Endothelial cell of umbilical vein (primary cell): ENCODE results near the gene L1CAM. TPM values are rescaled to one million over a fixed set of nuclear protein-coding genes. Genes with fewer than 3 reads are reported as not detected.

Experiments used
- BruUV-seq: library from RNA; stranded (reverse); fragments of 400-500 nt; replicated peaks from 2 replicates; lab custom pipeline; 2021; lab: Mats Ljungman, UMichigan
- CTCF ChIA-PET: fragments of 300-600, 350-600 bp; sonication (Branson Sonifier 250); formaldehyde crosslinking; loops from one replicate; lab custom pipeline; 2021; ENCODE audit warnings: antibody characterized with exemption, inconsistent platforms; lab: Charles Lee
- POLR2A ChIA-PET: fragments of 300-600, 350-600 bp; sonication (Branson Sonifier 250); formaldehyde crosslinking; loops from one replicate; lab custom pipeline; 2021; ENCODE audit warnings: antibody characterized with exemption, inconsistent platforms; lab: Charles Lee
- DNase-seq: peaks from one replicate; pipeline ENCODE4 v3.0.0-alpha.2; 2011; ENCODE audit warnings: low read depth, low spot score
- FAIRE-seq: peaks from 2 replicates; lab custom pipeline; 2011; peaks lifted over from hg19 to GRCh38; lab: Jason Lieb, UNC
- H2AFZ ChIP-seq: 2 replicates; pipeline ENCODE4 v1.6.0; 2012; ENCODE audit warnings: low read depth, low read length, control low read depth, inconsistent platforms
- H3K27ac ChIP-seq: 2 replicates; pipeline ENCODE4 v1.5.1; 2011; ENCODE audit warnings: low read depth, mild to moderate bottlenecking, control low read depth, low read length, moderate library complexity; ENCODE audit not compliant: insufficient read depth
- H3K27me3 ChIP-seq, 2 experiments: 2 replicates each; pipeline versions ENCODE4 v1.6.0 to v1.6.1; 2011; ENCODE audit warnings: low read length in 2 of 2, mixed read lengths in 1 of 2; ENCODE audit not compliant: control insufficient read depth in 2 of 2, insufficient read depth in 2 of 2
- H3K36me3 ChIP-seq, 2 experiments: 2 replicates in 1 of 2; 3 replicates in 1 of 2; pipeline ENCODE4 v1.5.1; 2011; ENCODE audit warnings: low read length in 2 of 2, mild to moderate bottlenecking in 1 of 2, moderate library complexity in 1 of 2; ENCODE audit not compliant: control insufficient read depth in 2 of 2, insufficient read depth in 2 of 2; ENCODE audit errors: extremely low read depth in 1 of 2
- H3K4me1 ChIP-seq: 3 replicates; pipeline ENCODE4 v1.5.1; 2011; ENCODE audit warnings: mild to moderate bottlenecking, low read length; ENCODE audit not compliant: control insufficient read depth, insufficient read depth; ENCODE audit errors: extremely low read depth
- H3K4me2 ChIP-seq: 2 replicates; pipeline ENCODE4 v1.6.1; 2011; ENCODE audit warnings: low read length, control low read depth, mixed read lengths; ENCODE audit not compliant: insufficient read depth
- H3K4me3 ChIP-seq, 3 experiments: fragments of 200-600 bp in 1 of 3; sonication (generic), shearing (Covaris generic) in 1 of 3; replicated peaks in 1 of 3; 2 replicates each; pipeline ENCODE4 v1.5.1; 2011 to 2016; ENCODE audit warnings: control low read depth in 3 of 3, low read length in 3 of 3, mild to moderate bottlenecking in 2 of 3, inconsistent platforms in 1 of 3, low read depth in 1 of 3, moderate library complexity in 1 of 3; ENCODE audit not compliant: insufficient read depth in 1 of 3
- H3K79me2 ChIP-seq: 2 replicates; pipeline ENCODE4 v1.6.0; 2012; ENCODE audit warnings: low read length, inconsistent platforms; ENCODE audit not compliant: control insufficient read depth, insufficient read depth
- H3K9ac ChIP-seq: replicated peaks from 2 replicates; pipeline ENCODE3; 2011; ENCODE audit warnings: low read length, control low read depth; ENCODE audit not compliant: insufficient read depth; ENCODE audit errors: extremely low read depth
- H3K9me1 ChIP-seq: replicated peaks from 3 replicates; pipeline ENCODE4 v1.6.0; 2011; ENCODE audit warnings: mild to moderate bottlenecking, low read length; ENCODE audit not compliant: control insufficient read depth, insufficient read depth; ENCODE audit errors: extremely low read depth
- H3K9me3 ChIP-seq: replicated peaks from 2 replicates; pipeline ENCODE4 v1.5.1; 2012; ENCODE audit warnings: low read length, inconsistent platforms; ENCODE audit not compliant: control insufficient read depth, insufficient read depth
- H4K20me1 ChIP-seq: replicated peaks from 2 replicates; pipeline ENCODE3; 2011; ENCODE audit warnings: mild to moderate bottlenecking, low read length; ENCODE audit not compliant: control insufficient read depth, insufficient read depth; ENCODE audit errors: extremely low read depth
- CTCF ChIP-seq, 2 donors: IDR thresholded peaks; 1 replicate in 1 of 2; 2 replicates in 1 of 2; pipeline ENCODE4 v1.5.1; 2011; ENCODE audit warnings: low read length in 2 of 2, mild to moderate bottlenecking in 2 of 2, moderate library complexity in 2 of 2, control low read depth in 1 of 2, inconsistent platforms in 1 of 2, low read depth in 1 of 2; ENCODE audit not compliant: insufficient read depth in 1 of 2; ENCODE audit errors: extremely low read depth in 1 of 2
- EZH2 ChIP-seq: IDR thresholded peaks from 2 replicates; pipeline ENCODE4 v1.6.1; 2012; ENCODE audit warnings: borderline replicate concordance, low read depth, mild to moderate bottlenecking, moderate library complexity, low read length, inconsistent platforms; ENCODE audit not compliant: severe bottlenecking
- FOS ChIP-seq: IDR thresholded peaks from 2 replicates; pipeline ENCODE4 v1.6.1; 2011; ENCODE audit warnings: mild to moderate bottlenecking, low read length, moderate library complexity, borderline replicate concordance; ENCODE audit not compliant: insufficient read depth
- JUN ChIP-seq: IDR thresholded peaks from 2 replicates; pipeline ENCODE4 v1.6.1; 2011; ENCODE audit warnings: borderline replicate concordance, low read depth; ENCODE audit not compliant: insufficient read length, insufficient read depth
- MAX ChIP-seq: IDR thresholded peaks from 2 replicates; pipeline ENCODE4 v1.6.1; 2011; ENCODE audit not compliant: insufficient read depth, insufficient read length
- dilution Hi-C: fragments of 300-500 bp; cut with MboI; formaldehyde crosslinking; loops from one replicate; pipeline ENCODE4 v1.15.0; 2019; ENCODE audit warnings: low sequenced_read_pairs; ENCODE audit not compliant: extremely low pct_ligation_motif_present
- intact Hi-C: fragments of 100-400 bp; cut with micrococcal nuclease; formaldehyde crosslinking; loops from one replicate; pipeline ENCODE4 v1.10.0; 2022
- polyA plus RNA-seq, 4 experiments: library from polyadenylated mRNA; depleted of rRNA in 3 of 4; stranded (reverse) in 3 of 4; unstranded in 1 of 4; fragments of >200 nt; gene quantifications; 2 replicates each; pipeline versions ENCODE4 v1.2.1 to v1.2.3, GENCODE V29; 2011 to 2012; ENCODE audit warnings: missing spikeins in 1 of 4
- total RNA-seq: library from RNA; stranded (reverse); gene quantifications from 2 replicates; pipeline ENCODE4 v1.2.3, GENCODE V29; 2021

The L1CAM gene
- total and polyA plus RNA-seq, 2 donors (not counting 3 experiments of a cell fraction or from before 2014, with no cell fraction given): 0.01 TPM; not detected in 1

- Histone ChIP-seq H3K79me2 (no peaks in the 10 kb centered on the region), H3K9me3 (no peaks in the 10 kb centered on the region), H3K4me1 (no peaks in the 10 kb centered on the region), H3K4me3 (no peak overlapping the region), H3K36me3 (no peaks in the 10 kb centered on the region), H3K27ac (no peak overlapping the region), H4K20me1 (no peaks in the 10 kb centered on the region), H2AFZ (no peak overlapping the region), H3K9me1 (no peaks in the 10 kb centered on the region), H3K9ac (no peak overlapping the region), H3K27me3 (peaks cover 33 to 38% of the 10 kb centered on the region in 2 experiments), H3K4me2 (no peak overlapping the region)
- no TSS peak for BruUV-seq
- FAIRE-seq (no peak), DNase-seq (no peak)
- POLR2A ChIA-PET: no interaction called here
- dilution Hi-C loops (no loop called here), intact Hi-C loops (no loop called here)
- CTCF ChIA-PET: no interaction called here
- TF ChIP-seq EZH2 (peak; percentile 17), FOS (no peak), MAX (no peak), JUN (no peak)
Measured at GRCh38 chrX:153828308-153828707, 57.7 kb downstream of the L1CAM start.

- H3K4me2 ChIP-seq: no peak overlapping the region
- no peak overlapping the region for H3K4me3 ChIP-seq
- ChIA-PET POLR2A (no interaction called here), CTCF (no interaction called here)
- H3K27me3 ChIP-seq: peaks cover 32 to 38% of the 10 kb centered on the region in 2 experiments
- H3K36me3 ChIP-seq: no peaks in the 10 kb centered on the region
- dilution Hi-C loops (no loop called here), intact Hi-C loops (no loop called here)
- DNase-seq (no peak), FAIRE-seq (no peak)
- BruUV-seq: no TSS peak
- no peak for TF ChIP-seq CTCF (IDR thresholded peaks at IDR 0.05; ENCODE audit: extremely low read depth in 1 of 2, insufficient read depth in 1 of 2, low read depth in 1 of 2, low read length in 2 of 2)
- TF ChIP-seq EZH2: no peak
- TF ChIP-seq MAX: no peak
- H3K4me1 ChIP-seq: no peaks in the 10 kb centered on the region
- H3K9ac ChIP-seq: no peak overlapping the region
- H3K79me2 ChIP-seq: no peaks in the 10 kb centered on the region
- H3K9me3 ChIP-seq: no peaks in the 10 kb centered on the region
- no peaks in the 10 kb centered on the region for H4K20me1 ChIP-seq
- H3K9me1 ChIP-seq: no peaks in the 10 kb centered on the region
- H3K27ac ChIP-seq: no peak overlapping the region
- H2AFZ ChIP-seq: no peak overlapping the region
Measured at GRCh38 chrX:153827903-153828302, 58.1 kb downstream of the L1CAM start.
